Choroid plexus epithelial cell (primary cell): ENCODE data around the gene IL15.

Source experiments
- DNase-seq: peaks from one replicate; pipeline ENCODE4 v3.0.0-alpha.2; 2010; ENCODE audit warnings: low read depth
- H3K4me3 ChIP-seq: 2 replicates; pipeline ENCODE4 v1.5.1; 2011; ENCODE audit warnings: low read depth, mild to moderate bottlenecking, control low read depth, low read length, moderate library complexity
- TF ChIP-seq, protein P1 (sequence below): conservative IDR thresholded peaks from 2 replicates; pipeline ENCODE4 v1.5.1; 2011; ENCODE audit warnings: low read depth, mild to moderate bottlenecking, control low read depth, inconsistent platforms, low read length, moderate library complexity

Gene IL15

DNA sequence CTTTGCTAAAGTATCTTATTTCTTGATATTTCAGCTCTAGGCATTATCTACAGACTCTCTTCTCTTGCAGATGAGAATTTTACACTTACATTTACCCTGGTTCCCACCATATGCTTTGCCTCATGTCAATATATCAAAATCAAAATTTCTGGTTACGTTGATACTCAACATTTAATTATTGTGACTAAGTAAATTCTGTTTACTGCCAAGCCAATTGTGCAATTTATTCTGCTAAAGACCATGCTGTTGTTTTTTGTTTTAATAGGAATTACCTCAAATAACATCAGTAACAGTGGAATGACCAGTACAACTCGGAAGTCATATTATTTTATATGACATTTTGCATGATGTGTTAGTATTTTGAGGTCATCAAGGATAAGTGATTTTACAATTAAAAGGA lies 125.5 kb downstream of the IL15 start:
- TF ChIP-seq, protein P1, sequence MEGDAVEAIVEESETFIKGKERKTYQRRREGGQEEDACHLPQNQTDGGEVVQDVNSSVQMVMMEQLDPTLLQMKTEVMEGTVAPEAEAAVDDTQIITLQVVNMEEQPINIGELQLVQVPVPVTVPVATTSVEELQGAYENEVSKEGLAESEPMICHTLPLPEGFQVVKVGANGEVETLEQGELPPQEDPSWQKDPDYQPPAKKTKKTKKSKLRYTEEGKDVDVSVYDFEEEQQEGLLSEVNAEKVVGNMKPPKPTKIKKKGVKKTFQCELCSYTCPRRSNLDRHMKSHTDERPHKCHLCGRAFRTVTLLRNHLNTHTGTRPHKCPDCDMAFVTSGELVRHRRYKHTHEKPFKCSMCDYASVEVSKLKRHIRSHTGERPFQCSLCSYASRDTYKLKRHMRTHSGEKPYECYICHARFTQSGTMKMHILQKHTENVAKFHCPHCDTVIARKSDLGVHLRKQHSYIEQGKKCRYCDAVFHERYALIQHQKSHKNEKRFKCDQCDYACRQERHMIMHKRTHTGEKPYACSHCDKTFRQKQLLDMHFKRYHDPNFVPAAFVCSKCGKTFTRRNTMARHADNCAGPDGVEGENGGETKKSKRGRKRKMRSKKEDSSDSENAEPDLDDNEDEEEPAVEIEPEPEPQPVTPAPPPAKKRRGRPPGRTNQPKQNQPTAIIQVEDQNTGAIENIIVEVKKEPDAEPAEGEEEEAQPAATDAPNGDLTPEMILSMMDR: no peak
- DNase-seq: no peak
- H3K4me3 ChIP-seq: no peak overlapping the region

DNA sequence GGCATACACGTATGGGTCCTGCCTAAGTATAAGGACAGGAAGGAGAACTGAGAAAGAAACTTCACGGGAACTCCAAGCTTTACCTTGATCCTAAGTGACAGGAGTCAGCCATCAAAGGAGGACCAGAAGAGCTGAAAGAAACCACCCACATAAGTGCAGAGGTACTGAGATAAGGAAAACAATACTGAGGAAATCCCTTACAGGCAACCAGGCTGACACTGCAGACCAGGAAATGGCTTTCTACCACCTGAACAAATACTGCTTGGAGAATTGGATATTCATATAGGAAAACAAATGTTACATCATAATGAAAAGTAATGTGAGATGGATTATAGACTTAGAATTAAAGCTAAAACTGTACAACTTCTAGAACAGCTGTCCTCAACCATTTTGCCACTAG lies 127.0 kb downstream of the IL15 start:
- H3K4me3 ChIP-seq: no peak overlapping the region
- no peak for DNase-seq
- TF ChIP-seq, protein P1: no peak

DNA sequence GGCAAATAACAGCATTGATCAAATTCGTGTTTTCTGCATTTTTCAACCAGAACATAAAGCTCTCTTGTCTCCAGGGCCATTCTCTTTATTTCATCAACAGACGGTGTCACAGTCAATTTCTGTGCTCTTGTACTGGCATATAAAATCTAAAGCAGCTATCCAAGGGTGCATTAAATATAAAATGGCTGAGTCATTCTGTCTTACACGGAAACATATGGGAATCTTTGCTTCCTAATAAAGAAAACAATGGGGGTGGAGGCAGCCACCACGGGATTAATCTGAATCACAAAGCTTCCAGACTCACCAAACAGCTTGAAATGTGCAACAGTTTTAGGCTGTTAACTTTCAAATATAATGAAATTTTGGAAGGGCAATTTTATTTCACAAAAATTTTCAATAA lies 132.6 kb downstream of the IL15 start:
- DNase-seq: peak; percentile 45
- H3K4me3 ChIP-seq: no peak overlapping the region
- TF ChIP-seq, protein P1: no peak

DNA sequence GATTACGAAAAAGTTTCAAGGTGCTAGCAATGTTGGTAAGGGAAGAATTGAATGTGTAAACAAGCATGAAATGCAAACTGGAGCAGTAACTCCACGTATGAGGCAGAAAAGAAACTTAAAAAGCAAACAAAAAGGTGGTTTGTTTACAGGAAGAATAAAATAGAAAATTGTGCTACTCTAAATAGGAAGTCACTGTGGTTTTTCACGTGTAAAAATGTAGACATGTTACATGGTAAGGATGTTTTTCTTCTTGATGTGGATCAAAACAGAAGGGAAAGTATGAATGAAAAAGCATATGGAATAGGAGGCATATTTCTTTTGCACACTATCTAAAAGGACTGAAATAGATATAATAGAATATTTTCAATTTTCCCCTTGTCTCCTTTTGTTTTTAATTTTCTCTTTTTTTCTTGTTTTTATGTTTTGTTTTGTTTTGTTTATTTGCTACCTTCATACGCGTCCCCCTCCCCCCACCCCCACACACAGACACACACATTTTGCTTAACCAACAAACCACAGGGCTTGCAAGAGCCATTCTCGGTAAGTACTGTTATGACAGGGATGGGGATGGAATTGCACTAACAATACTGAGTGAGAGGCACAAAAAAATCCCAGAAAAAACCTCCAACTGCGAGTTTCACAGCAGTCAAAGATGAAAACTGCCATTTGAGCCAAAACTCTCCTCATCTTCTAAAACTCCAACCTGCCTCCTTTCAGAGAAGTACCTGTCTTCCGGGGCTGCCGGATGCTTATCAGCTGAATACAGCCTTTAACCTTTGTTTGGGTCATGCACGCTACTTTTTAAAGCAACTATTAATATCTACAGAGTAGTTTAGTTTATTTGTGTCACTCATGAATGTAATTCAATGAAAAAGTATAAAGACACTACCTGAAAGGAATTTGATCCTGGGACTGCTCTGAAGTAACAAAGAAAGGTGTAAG lies 135.8 kb downstream of the IL15 start:
- DNase-seq: no peak
- H3K4me3 ChIP-seq: no peak overlapping the region
- TF ChIP-seq, protein P1: no peak

DNA sequence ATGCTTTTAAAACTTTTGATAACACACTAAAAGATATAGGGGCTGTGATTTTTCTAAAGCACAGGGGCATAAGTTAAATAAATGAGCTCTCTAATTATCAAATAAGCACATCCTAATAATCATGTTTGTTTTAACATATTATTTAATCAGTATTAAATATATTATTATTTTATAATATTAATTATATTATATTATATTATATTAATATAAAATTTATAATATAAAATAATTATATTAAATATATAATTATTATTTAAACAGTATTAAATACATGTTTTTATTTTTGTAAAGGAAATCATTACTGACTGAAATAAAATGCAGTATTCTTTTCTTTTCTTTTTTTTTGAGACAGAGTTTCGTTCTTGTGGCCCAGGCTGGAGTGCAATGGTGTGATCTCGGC lies 136.5 kb downstream of the IL15 start:
- no peak for DNase-seq
- TF ChIP-seq, protein P1: no peak

DNA sequence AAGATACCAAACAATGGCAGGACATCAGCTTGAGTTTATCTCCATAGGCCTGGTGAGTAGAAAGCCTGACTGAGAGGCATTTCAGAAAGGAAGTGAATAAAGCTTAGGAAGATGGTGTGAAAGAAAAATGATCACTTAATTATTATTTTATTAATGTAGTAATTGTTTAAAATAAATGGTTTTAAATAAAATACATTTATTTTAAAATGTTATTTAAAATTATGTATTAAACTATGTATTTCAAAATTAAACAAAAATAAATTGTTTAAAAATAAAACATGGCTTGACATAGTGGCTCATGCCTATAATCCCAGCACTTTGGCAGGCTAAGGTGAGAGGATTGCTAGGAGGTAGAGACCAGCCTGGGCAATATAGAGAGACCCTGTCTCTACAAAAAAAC lies 145.8 kb downstream of the IL15 start:
- DNase-seq: no peak
- no peak overlapping the region for H3K4me3 ChIP-seq
- TF ChIP-seq, protein P1: no peak

More for the DNA sequence above, 136.5 kb downstream of the IL15 start:
- no peak overlapping the region for H3K4me3 ChIP-seq
